Amniotic stem cell (primary cell): ENCODE measurements around the gene TBR1.

Source experiments
- DNase-seq: peaks from one replicate; lab custom pipeline; 2025; lab: John Stamatoyannopoulos, UW

The TBR1 gene

GRCh38 chr2:161415034-161415986 lies 787 bp upstream of the TBR1 start:
- DNase-seq, result no peak

GRCh38 chr2:161416708-161417437 lies 776 bp downstream of the TBR1 start:
- no peak for DNase-seq

GRCh38 chr2:161417438-161418274 lies 1.6 kb downstream of the TBR1 start:
- no peak for DNase-seq

- no peak for DNase-seq
Observed at GRCh38 chr2:161418275-161418714, 2.2 kb downstream of the TBR1 start.

GRCh38 chr2:161418715-161419637 lies 2.9 kb downstream of the TBR1 start:
- DNase-seq, result no peak

- no peak for DNase-seq
Observed at GRCh38 chr2:161419638-161420190, 3.6 kb downstream of the TBR1 start.

GRCh38 chr2:161420406-161421074 lies 4.4 kb downstream of the TBR1 start:
- no peak for DNase-seq

GRCh38 chr2:161421686-161422085 lies 5.6 kb downstream of the TBR1 start:
- no peak for DNase-seq

- DNase-seq, result no peak
Observed at GRCh38 chr2:161422816-161423403, 6.8 kb downstream of the TBR1 start.

GRCh38 chr2:161423421-161424393 lies 7.6 kb downstream of the TBR1 start:
- DNase-seq, result no peak

- no peak for DNase-seq
Observed at GRCh38 chr2:161424394-161424769, 8.3 kb downstream of the TBR1 start.

- DNase-seq, result no peak
Observed at GRCh38 chr2:161424891-161425727, 9.0 kb downstream of the TBR1 start.

- no peak for DNase-seq
Observed at GRCh38 chr2:161425728-161426454, 9.8 kb downstream of the TBR1 start.

- DNase-seq, result no peak
Observed at GRCh38 chr2:161426455-161426921, 10.4 kb downstream of the TBR1 start.

- no peak for DNase-seq
Observed at GRCh38 chr2:161426922-161427663, 11.0 kb downstream of the TBR1 start.
